HL-60 (cell line): ENCODE results near the gene OTOS.

ENCODE experiments used
- DNase-seq, 2 experiments: peaks; one replicate each; pipeline ENCODE4 v3.0.0-alpha.2; 2010 to 2020; ENCODE audit warnings: low read depth in 1 of 2, low spot score in 1 of 2
- H3K27ac ChIP-seq: fragments of 250-450 bp; sonication (Bioruptor Pico); replicated peaks from 2 replicates; pipeline ENCODE4 v1.5.1; 2020; ENCODE audit warnings: mild to moderate bottlenecking, moderate library complexity
- H3K27me3 ChIP-seq: fragments of 250-450 bp; sonication (Bioruptor Pico); 2 replicates; pipeline ENCODE4 v1.5.1; 2021; ENCODE audit warnings: mild to moderate bottlenecking, moderate library complexity; ENCODE audit not compliant: insufficient read depth, poor library complexity, severe bottlenecking
- H3K4me3 ChIP-seq: replicated peaks from 2 replicates; pipeline ENCODE4 v1.5.1; 2011; ENCODE audit warnings: mild to moderate bottlenecking, control low read depth, low read length; ENCODE audit not compliant: insufficient read depth
- GABPA ChIP-seq: IDR thresholded peaks from 2 replicates; pipeline ENCODE4 v1.6.1; 2012; ENCODE audit warnings: low read depth
- POLR2AphosphoS5 ChIP-seq: IDR thresholded peaks from 2 replicates; pipeline ENCODE4 v1.6.1; 2012; ENCODE audit warnings: low read depth
- SPI1 ChIP-seq: IDR thresholded peaks from 2 replicates; pipeline ENCODE4 v1.6.1; 2012; ENCODE audit warnings: low read depth, mild to moderate bottlenecking, borderline replicate concordance
- TF ChIP-seq, protein P1 (sequence below): IDR thresholded peaks from 2 replicates; pipeline ENCODE4 v1.6.1; 2012; ENCODE audit warnings: low read depth; ENCODE audit not compliant: insufficient replicate concordance
- TF ChIP-seq, protein P2 (sequence below): IDR thresholded peaks from one replicate; pipeline ENCODE4 v1.5.1; 2011; ENCODE audit warnings: low read length, control low read depth, inconsistent platforms; ENCODE audit not compliant: insufficient read depth

OTOS gene

DNA sequence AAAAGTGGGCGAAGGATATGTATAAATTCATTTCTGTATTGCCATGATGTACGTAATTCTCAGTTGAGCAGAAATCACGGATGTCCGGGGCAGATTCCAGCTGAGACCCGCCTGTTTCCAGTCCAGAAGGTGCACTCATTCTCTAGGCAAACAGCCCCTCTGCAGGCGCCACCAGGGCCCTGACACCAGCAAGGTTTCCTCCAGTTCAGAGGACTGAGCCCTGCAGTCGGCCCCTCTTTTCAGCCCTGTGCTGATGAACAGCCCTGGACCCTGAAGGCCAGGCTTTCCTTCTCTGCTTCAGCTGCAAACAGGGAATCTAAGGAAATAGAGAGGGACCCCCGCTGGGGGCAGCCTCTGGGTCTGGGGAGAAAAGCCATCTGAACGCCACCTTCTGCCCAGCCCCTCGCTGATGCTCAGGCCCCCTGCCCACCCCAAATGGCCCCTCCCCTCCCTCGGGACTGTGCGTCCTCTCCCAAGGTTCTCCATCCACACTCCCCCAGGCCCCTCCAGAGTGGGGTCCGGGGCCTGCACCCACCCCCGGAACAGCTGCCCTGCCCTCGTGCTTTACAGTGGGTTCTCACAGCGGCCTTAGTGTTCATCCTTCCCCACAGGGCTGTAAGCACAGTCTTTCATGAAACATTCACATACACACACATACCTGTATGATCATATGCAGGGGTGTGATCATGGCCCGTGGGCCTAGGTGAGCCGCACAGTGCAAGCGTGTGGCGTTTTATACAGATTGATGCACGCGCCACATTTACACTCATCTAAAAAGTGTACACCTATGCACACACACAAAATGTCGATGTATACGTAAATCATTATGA, 16.4 kb downstream of the OTOS start:
- no peak overlapping the region for H3K4me3 ChIP-seq
- H3K27me3 ChIP-seq = no peaks in the 10 kb centered on the region
- TF ChIP-seq, protein P1, sequence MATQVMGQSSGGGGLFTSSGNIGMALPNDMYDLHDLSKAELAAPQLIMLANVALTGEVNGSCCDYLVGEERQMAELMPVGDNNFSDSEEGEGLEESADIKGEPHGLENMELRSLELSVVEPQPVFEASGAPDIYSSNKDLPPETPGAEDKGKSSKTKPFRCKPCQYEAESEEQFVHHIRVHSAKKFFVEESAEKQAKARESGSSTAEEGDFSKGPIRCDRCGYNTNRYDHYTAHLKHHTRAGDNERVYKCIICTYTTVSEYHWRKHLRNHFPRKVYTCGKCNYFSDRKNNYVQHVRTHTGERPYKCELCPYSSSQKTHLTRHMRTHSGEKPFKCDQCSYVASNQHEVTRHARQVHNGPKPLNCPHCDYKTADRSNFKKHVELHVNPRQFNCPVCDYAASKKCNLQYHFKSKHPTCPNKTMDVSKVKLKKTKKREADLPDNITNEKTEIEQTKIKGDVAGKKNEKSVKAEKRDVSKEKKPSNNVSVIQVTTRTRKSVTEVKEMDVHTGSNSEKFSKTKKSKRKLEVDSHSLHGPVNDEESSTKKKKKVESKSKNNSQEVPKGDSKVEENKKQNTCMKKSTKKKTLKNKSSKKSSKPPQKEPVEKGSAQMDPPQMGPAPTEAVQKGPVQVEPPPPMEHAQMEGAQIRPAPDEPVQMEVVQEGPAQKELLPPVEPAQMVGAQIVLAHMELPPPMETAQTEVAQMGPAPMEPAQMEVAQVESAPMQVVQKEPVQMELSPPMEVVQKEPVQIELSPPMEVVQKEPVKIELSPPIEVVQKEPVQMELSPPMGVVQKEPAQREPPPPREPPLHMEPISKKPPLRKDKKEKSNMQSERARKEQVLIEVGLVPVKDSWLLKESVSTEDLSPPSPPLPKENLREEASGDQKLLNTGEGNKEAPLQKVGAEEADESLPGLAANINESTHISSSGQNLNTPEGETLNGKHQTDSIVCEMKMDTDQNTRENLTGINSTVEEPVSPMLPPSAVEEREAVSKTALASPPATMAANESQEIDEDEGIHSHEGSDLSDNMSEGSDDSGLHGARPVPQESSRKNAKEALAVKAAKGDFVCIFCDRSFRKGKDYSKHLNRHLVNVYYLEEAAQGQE = no peak
- TF ChIP-seq, protein P2, sequence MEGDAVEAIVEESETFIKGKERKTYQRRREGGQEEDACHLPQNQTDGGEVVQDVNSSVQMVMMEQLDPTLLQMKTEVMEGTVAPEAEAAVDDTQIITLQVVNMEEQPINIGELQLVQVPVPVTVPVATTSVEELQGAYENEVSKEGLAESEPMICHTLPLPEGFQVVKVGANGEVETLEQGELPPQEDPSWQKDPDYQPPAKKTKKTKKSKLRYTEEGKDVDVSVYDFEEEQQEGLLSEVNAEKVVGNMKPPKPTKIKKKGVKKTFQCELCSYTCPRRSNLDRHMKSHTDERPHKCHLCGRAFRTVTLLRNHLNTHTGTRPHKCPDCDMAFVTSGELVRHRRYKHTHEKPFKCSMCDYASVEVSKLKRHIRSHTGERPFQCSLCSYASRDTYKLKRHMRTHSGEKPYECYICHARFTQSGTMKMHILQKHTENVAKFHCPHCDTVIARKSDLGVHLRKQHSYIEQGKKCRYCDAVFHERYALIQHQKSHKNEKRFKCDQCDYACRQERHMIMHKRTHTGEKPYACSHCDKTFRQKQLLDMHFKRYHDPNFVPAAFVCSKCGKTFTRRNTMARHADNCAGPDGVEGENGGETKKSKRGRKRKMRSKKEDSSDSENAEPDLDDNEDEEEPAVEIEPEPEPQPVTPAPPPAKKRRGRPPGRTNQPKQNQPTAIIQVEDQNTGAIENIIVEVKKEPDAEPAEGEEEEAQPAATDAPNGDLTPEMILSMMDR = no peak
- DNase-seq = no peak
- H3K27ac ChIP-seq = no peak overlapping the region

GRCh38 chr2:240121675-240122074, 18.8 kb downstream of the OTOS start:
- Histone ChIP-seq H3K4me3 (no peak overlapping the region), H3K27me3 (no peaks in the 10 kb centered on the region), H3K27ac (no peak overlapping the region)
- no peak for DNase-seq
- TF ChIP-seq GABPA (no peak), SPI1 (no peak), POLR2AphosphoS5 (no peak)
- TF ChIP-seq, protein P1 = no peak
- TF ChIP-seq, protein P2 = no peak

DNA sequence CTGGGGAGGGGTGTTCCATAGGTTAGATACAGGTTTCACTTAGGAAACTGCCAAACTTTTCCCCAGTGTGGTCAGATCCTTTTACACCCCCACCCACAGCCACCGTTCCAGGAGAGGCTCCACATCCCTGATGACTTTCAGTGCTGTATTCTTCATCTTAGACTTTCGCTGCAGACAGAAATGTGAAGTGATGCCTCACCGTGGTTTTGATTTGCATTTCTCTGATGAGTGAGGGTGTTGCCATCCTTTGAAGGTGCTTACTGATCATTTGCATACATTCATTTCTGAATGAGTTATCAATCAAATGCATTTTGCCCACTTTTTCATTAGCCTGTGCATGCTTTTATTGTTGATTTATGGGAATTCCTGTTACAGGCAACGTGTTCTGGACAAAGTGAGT, 19.3 kb downstream of the OTOS start:
- TF ChIP-seq POLR2AphosphoS5 (no peak), GABPA (no peak), SPI1 (no peak)
- TF ChIP-seq, protein P1 = no peak
- TF ChIP-seq, protein P2 = no peak
- Histone ChIP-seq H3K27ac (no peak overlapping the region), H3K4me3 (no peak overlapping the region), H3K27me3 (no peaks in the 10 kb centered on the region)
- DNase-seq = no peak
